ENCODE data around the gene CNTN5.

GRCh38 chr11:99708928-99709672 lies 688.4 kb downstream of the CNTN5 start:
- no peak for TF ChIP-seq CTCF (IDR thresholded peaks at IDR 0.05)
- no peak for TF ChIP-seq POLR2A (IDR thresholded peaks at IDR 0.05)

All from uterus (tissue), 2 donors.